HepG2 (cell line): ENCODE results near the gene MYO19. TPM values are rescaled to one million over a fixed set of nuclear protein-coding genes. Genes with fewer than 3 reads are reported as not detected.

ENCODE experiments used
- CEBPG ChIP-seq: IDR thresholded peaks from 2 replicates; pipeline ENCODE4 v1.6.1; 2016
- DMAP1 ChIP-seq: IDR thresholded peaks from 2 replicates; pipeline ENCODE4 v1.6.1; 2016
- PAX8 ChIP-seq: sonication (generic); formaldehyde crosslinking; IDR thresholded peaks from 2 replicates; pipeline ENCODE4 v1.8.0; 2022; ENCODE audit warnings: mild to moderate bottlenecking, missing genetic modification reagents, borderline replicate concordance
- SNRNP70 ChIP-seq: fragments of 200-400 bp; formaldehyde crosslinking; IDR thresholded peaks from 2 replicates; pipeline ENCODE4 v1.6.1; 2017; ENCODE audit warnings: mild to moderate bottlenecking, low read depth, low read length, moderate library complexity
- TOPORS ChIP-seq: sonication (generic); formaldehyde crosslinking; IDR thresholded peaks from 2 replicates; pipeline ENCODE4 v1.8.0; 2023; ENCODE audit warnings: mild to moderate bottlenecking, missing genetic modification reagents
- U2AF1 ChIP-seq: fragments of 200-400 bp; formaldehyde crosslinking; optimal IDR thresholded peaks from 2 replicates; pipeline ENCODE3; 2017; ENCODE audit warnings: mild to moderate bottlenecking, low read depth, low read length
- YEATS2 ChIP-seq: sonication (generic); formaldehyde crosslinking; IDR thresholded peaks from 2 replicates; pipeline ENCODE4 v1.4.0; 2020; ENCODE audit warnings: missing genetic modification reagents, borderline replicate concordance
- ZNF101 ChIP-seq: sonication (generic); formaldehyde crosslinking; IDR thresholded peaks from 2 replicates; pipeline ENCODE4 v1.4.0; 2020; ENCODE audit warnings: mild to moderate bottlenecking, low read depth, missing genetic modification reagents, borderline replicate concordance
- ZNF235 ChIP-seq: sonication (generic); formaldehyde crosslinking; IDR thresholded peaks from 2 replicates; pipeline ENCODE4 v1.8.1; 2023; ENCODE audit warnings: mild to moderate bottlenecking, missing genetic modification reagents, borderline replicate concordance
- ZNF570 ChIP-seq: sonication (generic); formaldehyde crosslinking; IDR thresholded peaks from 2 replicates; pipeline ENCODE4 v1.4.0; 2020; ENCODE audit warnings: mild to moderate bottlenecking, missing genetic modification reagents, borderline replicate concordance
- ZNF572 ChIP-seq: sonication (generic); formaldehyde crosslinking; IDR thresholded peaks from 2 replicates; pipeline ENCODE4 v1.5.1; 2020; ENCODE audit warnings: mild to moderate bottlenecking, missing genetic modification reagents
- polyA plus RNA-seq, 8 experiments: library from polyadenylated mRNA; depleted of rRNA in 3 of 8; stranded (reverse) in 7 of 8; unstranded in 1 of 8; fragments of >200 nt; fragmentation: Illumina TruSeq in 4 of 8; extraction: Trizol in 4 of 8; gene quantifications; 2 replicates each; pipeline versions ENCODE4 v1.2.1 to v1.2.3, GENCODE V29; 2011 to 2016; ENCODE audit warnings: low read depth in 4 of 8, missing spikeins in 1 of 8, mixed read lengths in 1 of 8; ENCODE audit not compliant: insufficient read depth in 1 of 8
- total RNA-seq, 5 experiments: library from RNA; depleted of rRNA; stranded (reverse); fragments of >200 nt; fragmentation: Illumina TruSeq; extraction: Trizol; gene quantifications; 2 replicates each; pipeline ENCODE4 v1.2.3, GENCODE V29; 2016; ENCODE audit warnings: low read depth in 1 of 5
- TF ChIP-seq, protein P1 (sequence below): fragments of 450-650 bp; IDR thresholded peaks from 2 replicates; pipeline ENCODE4 v1.6.1; 2017; ENCODE audit warnings: mild to moderate bottlenecking
- TF ChIP-seq, protein P2 (sequence below): sonication (generic); formaldehyde crosslinking; IDR thresholded peaks from 2 replicates; pipeline ENCODE4 v1.9.0; 2021; ENCODE audit warnings: missing genetic modification reagents, borderline replicate concordance
- TF ChIP-seq, protein P3 (sequence below): sonication (generic); formaldehyde crosslinking; IDR thresholded peaks from 2 replicates; pipeline ENCODE4 v1.4.0; 2020; ENCODE audit warnings: mild to moderate bottlenecking, missing genetic modification reagents
- TF ChIP-seq, protein P4 (sequence below): sonication (generic); formaldehyde crosslinking; IDR thresholded peaks from 2 replicates; pipeline ENCODE4 v1.4.0; 2020; ENCODE audit warnings: missing genetic modification reagents, borderline replicate concordance

Gene MYO19
- total and polyA plus RNA-seq, 2 of the 13 experiments (the other 11 are each of a cell fraction or from before 2014, with no cell fraction given) = 75.7 to 82.3 TPM

DNA sequence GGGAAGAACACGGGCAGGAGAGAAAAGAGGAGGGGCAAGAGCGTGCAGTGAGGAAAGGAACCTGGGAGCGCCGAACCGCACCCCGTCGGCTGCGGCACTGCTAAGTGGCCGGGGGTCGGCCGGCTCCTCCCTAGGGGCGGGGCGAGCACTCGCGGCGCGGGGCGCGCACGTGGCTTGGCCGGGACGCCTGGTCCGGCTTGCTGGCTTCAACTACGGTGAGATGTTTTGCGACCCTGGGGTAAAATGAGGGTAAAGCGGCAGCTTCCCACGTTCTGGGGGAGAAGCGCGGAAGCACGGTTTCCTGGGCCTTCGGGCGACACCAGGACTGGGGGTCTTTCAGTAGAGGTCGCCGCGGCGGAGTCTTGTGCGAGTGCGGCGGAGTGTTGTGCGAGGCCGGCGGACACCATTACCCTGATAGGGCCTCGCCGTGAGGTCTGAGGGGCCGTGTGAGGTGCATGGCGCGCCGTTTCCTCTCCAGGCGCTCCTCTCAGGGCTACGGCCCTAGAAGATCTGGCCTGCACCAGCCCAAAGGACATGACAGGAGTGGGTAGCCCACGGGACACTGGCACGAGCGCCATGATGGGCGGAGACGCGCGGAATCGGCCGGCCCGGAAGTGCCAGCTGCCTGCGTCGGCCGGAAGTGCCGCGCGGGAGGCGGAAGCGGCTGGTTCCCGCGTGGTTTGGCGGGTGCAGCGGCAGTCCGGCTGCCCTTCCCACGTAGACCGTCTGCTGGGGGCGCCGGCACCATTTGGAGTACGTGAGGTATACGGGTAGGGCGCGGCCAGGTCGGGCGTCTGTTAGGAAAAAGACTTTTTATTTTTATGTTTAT lies at the start of gene MYO19, which contains the start of gene PIGW (continued):
- TF ChIP-seq ZNF235 (CRISPR knock-in tag) = no peak
- 0 out of 2 replicates have a peak, but pooled peaks have one; percentile 49 for TF ChIP-seq PAX8 (CRISPR knock-in tag)
- TF ChIP-seq ZNF572 (CRISPR knock-in tag) = peak; percentile 81
- TF ChIP-seq, protein P1, sequence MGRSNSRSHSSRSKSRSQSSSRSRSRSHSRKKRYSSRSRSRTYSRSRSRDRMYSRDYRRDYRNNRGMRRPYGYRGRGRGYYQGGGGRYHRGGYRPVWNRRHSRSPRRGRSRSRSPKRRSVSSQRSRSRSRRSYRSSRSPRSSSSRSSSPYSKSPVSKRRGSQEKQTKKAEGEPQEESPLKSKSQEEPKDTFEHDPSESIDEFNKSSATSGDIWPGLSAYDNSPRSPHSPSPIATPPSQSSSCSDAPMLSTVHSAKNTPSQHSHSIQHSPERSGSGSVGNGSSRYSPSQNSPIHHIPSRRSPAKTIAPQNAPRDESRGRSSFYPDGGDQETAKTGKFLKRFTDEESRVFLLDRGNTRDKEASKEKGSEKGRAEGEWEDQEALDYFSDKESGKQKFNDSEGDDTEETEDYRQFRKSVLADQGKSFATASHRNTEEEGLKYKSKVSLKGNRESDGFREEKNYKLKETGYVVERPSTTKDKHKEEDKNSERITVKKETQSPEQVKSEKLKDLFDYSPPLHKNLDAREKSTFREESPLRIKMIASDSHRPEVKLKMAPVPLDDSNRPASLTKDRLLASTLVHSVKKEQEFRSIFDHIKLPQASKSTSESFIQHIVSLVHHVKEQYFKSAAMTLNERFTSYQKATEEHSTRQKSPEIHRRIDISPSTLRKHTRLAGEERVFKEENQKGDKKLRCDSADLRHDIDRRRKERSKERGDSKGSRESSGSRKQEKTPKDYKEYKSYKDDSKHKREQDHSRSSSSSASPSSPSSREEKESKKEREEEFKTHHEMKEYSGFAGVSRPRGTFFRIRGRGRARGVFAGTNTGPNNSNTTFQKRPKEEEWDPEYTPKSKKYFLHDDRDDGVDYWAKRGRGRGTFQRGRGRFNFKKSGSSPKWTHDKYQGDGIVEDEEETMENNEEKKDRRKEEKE = no peak
- peak; percentile 85; the same call in 1 of the 2 replicates for TF ChIP-seq ZNF101 (CRISPR knock-in tag)
- TF ChIP-seq TOPORS (CRISPR knock-in tag) = peak; percentile 65; the same call in 1 of the 2 replicates
- TF ChIP-seq, protein P2, sequence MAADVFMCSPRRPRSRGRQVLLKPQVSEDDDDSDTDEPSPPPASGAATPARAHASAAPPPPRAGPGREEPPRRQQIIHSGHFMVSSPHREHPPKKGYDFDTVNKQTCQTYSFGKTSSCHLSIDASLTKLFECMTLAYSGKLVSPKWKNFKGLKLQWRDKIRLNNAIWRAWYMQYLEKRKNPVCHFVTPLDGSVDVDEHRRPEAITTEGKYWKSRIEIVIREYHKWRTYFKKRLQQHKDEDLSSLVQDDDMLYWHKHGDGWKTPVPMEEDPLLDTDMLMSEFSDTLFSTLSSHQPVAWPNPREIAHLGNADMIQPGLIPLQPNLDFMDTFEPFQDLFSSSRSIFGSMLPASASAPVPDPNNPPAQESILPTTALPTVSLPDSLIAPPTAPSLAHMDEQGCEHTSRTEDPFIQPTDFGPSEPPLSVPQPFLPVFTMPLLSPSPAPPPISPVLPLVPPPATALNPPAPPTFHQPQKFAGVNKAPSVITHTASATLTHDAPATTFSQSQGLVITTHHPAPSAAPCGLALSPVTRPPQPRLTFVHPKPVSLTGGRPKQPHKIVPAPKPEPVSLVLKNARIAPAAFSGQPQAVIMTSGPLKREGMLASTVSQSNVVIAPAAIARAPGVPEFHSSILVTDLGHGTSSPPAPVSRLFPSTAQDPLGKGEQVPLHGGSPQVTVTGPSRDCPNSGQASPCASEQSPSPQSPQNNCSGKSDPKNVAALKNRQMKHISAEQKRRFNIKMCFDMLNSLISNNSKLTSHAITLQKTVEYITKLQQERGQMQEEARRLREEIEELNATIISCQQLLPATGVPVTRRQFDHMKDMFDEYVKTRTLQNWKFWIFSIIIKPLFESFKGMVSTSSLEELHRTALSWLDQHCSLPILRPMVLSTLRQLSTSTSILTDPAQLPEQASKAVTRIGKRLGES (CRISPR knock-in tag) = peak; percentile 57; the same call in 1 of the 2 replicates
- TF ChIP-seq, protein P3, sequence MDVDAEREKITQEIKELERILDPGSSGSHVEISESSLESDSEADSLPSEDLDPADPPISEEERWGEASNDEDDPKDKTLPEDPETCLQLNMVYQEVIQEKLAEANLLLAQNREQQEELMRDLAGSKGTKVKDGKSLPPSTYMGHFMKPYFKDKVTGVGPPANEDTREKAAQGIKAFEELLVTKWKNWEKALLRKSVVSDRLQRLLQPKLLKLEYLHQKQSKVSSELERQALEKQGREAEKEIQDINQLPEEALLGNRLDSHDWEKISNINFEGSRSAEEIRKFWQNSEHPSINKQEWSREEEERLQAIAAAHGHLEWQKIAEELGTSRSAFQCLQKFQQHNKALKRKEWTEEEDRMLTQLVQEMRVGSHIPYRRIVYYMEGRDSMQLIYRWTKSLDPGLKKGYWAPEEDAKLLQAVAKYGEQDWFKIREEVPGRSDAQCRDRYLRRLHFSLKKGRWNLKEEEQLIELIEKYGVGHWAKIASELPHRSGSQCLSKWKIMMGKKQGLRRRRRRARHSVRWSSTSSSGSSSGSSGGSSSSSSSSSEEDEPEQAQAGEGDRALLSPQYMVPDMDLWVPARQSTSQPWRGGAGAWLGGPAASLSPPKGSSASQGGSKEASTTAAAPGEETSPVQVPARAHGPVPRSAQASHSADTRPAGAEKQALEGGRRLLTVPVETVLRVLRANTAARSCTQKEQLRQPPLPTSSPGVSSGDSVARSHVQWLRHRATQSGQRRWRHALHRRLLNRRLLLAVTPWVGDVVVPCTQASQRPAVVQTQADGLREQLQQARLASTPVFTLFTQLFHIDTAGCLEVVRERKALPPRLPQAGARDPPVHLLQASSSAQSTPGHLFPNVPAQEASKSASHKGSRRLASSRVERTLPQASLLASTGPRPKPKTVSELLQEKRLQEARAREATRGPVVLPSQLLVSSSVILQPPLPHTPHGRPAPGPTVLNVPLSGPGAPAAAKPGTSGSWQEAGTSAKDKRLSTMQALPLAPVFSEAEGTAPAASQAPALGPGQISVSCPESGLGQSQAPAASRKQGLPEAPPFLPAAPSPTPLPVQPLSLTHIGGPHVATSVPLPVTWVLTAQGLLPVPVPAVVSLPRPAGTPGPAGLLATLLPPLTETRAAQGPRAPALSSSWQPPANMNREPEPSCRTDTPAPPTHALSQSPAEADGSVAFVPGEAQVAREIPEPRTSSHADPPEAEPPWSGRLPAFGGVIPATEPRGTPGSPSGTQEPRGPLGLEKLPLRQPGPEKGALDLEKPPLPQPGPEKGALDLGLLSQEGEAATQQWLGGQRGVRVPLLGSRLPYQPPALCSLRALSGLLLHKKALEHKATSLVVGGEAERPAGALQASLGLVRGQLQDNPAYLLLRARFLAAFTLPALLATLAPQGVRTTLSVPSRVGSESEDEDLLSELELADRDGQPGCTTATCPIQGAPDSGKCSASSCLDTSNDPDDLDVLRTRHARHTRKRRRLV = peak; percentile 66; the same call in 1 of the 2 replicates
- no peak for TF ChIP-seq ZNF570
- TF ChIP-seq YEATS2 (CRISPR knock-in tag) = peak; percentile 94
- TF ChIP-seq, protein P4, sequence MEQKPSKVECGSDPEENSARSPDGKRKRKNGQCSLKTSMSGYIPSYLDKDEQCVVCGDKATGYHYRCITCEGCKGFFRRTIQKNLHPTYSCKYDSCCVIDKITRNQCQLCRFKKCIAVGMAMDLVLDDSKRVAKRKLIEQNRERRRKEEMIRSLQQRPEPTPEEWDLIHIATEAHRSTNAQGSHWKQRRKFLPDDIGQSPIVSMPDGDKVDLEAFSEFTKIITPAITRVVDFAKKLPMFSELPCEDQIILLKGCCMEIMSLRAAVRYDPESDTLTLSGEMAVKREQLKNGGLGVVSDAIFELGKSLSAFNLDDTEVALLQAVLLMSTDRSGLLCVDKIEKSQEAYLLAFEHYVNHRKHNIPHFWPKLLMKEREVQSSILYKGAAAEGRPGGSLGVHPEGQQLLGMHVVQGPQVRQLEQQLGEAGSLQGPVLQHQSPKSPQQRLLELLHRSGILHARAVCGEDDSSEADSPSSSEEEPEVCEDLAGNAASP = no peak
- TF ChIP-seq DMAP1 = peak; percentile 98
- no peak for TF ChIP-seq U2AF1
- TF ChIP-seq CEBPG (CRISPR knock-in tag) = no peak
- no peak for TF ChIP-seq SNRNP70
